Stimulated activated CD8-positive, alpha-beta memory T cell treated with anti-CD3 and anti-CD28 coated beads, Interleukin-12 subunit alpha, Interleukin-12 subunit beta, amount 100 ng/mL, for 1 hour (primary cell): ENCODE measurements around the gene DNAH6.

Experiments
- DNase-seq: peaks from one replicate; pipeline ENCODE4 v3.0.0-alpha.2; 2020; ENCODE audit warnings: low read depth

DNAH6 gene

DNA sequence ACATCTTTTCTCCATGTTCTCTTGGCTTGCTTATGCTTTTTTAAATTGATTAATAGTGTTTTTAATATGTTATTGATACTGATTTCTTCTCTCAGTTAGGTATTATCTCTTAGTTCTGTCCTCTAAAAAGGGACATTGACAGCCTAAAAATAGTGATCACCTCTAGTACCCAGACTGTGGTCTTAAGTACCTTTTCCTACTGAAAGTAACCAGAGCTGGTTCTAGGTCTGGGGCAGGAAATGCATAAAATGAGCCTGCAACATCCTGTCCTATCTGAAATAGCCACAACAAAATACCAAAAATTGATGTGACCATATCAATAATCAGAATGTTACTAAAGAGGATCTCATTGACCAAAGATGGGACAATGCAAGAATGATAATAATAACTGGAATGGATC is 113.3 kb downstream of the DNAH6 start:
- no peak for DNase-seq

DNA sequence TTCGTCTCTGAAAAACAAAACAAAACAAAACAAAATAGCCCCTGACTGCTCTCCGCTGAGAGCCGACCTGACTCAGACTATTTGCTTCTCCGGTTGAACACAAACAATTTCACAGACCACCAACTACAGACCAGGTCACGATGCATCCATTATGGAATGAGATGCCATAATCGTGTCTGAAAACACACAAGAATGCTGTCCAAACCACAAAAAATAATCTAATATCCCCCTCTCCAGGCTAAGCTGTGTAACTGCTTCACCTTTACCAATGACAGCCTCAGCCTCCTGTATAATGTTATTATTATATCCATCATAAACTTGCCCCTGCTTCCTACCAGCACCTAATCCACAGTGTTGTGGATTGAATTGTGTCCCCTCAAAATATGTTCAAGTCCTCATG is 114.7 kb downstream of the DNAH6 start:
- no peak for DNase-seq

DNA sequence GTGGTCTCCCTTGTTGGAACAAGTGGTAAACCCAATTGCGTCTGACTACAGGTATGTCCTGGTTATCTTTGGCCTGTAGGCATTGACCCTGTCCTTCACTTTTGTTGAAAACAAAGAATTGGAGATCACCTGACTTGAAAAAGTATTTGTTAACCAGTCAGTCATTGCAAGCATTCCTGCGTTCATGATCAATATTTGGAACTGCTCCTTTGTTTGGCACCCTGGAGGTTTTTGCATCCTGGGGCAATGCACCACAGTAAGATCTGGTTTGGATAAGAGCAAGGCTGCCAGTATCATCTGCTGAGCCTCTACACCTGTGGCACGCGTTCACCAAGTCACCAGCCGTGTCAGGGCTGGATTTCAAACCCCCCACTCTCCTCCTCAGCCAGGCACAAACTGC is 115.7 kb downstream of the DNAH6 start:
- DNase-seq, result no peak

DNA sequence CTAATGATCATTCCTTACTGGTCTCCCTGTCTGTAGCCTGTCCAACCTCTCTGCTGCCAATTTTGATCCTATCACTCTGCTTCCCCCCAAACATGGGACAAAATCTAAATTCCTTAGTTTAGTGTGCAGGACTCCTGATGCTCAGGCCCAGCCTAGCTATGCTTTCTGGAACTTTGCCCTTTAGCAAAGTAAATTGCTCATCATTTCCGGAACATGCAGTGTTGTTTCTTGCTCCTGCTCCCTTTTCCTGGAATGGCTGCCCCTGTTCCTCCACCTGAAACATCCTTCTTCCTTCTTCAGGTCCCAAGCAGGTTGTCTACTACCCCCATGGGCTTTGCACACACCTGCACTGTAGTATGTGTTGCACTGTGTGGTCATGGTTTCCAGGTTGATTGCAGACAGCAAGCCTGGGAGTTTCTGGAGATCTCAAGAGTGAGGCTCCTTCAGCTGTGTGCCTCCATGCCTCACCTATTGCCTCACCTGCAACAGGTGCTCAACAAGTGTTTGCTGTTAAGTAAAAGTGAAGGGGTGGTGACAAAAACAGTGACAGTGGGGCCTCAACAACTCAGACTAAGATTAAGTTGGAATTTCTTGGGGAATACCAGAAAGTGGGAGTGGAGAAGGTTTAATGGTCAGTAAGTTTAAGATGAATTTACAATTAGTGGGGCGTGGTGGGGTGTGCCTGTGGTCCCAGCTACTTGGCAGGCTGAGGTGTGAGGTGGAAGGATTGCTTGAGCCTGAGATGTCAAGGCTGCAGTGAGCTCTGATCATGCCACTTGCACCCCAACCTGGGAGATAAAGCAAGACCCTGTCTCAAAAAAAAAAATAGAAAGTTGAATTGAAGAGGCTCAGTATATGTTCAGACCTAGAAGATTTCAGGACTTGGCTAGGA is 120.0 kb downstream of the DNAH6 start:
- no peak for DNase-seq

DNA sequence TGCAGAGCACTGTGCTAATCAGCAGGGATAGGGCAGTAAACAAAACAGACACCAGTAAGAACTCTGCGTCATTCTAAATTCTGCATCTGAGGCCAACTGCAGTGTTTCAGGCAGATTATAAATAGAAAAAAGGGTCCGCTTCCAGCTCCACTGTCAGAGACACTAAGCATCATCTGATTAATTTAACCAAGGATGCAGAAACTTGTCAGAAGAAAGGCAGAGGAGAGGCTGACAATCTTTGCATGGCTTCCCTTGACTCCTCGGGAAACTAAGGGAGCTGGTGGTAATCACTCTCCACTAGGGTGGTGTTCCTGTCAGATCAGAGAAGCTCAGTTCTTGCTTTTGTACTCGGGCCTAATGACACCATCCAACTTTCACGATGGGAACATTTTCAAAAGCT is 123.5 kb downstream of the DNAH6 start:
- DNase-seq, result no peak

DNA sequence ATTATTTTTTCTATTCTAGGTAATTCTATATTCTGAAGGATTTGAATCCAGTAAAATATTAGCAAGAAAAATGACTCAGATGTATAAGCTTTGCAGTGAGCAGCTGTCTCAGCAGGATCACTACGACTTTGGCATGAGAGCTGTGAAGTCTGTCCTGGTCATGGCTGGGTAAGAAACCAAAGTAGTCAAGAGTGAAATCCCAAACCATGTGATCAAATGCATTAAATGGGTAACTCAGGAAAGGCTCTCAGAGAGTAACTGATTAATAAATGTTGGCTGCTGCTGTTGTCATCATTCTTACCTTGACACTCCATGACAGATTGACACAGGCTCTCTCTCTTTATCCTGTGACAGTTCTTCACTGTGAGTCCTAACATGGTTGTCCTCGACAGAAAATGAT is 124.1 kb downstream of the DNAH6 start:
- DNase-seq, result no peak

DNA sequence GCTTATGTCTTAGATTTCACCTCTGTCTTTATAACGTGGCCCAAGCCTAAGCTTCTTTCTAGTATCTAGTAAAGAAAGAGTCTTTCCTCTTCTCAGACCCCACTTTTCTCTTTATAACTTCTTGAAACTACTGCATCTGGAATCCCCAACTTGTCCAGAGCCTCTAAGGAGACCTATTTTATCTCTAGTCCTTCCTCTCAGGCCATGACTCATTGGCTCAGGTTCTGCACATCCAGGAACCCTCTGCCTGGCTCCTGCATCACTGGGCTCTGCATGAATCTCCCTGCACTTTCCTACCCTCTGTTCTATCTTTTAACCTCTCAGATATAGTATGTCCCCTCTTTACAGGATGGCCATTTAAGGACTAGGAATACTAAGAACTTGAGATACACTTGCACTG is 124.7 kb downstream of the DNAH6 start:
- no peak for DNase-seq

DNA sequence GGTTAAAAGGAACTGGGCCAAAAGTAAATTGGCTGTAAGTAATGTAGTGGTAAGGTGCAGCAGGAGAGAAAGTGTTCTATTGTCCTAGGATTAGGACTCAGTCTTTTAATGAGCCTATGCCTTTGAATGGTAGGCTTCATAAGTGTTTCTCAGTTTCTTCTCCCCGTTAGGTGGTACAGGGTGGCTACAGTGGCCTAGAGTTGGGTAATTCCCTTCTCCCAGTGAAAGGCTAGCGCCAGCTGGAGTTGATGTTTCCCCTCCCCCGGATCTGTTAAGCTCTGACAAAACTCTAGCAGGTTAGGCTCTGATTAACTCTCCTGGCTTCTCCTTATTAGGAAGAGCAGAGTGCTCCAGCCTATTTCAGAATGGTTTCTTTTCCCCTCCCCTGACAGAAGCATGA is 127.7 kb downstream of the DNAH6 start:
- no peak for DNase-seq

DNA sequence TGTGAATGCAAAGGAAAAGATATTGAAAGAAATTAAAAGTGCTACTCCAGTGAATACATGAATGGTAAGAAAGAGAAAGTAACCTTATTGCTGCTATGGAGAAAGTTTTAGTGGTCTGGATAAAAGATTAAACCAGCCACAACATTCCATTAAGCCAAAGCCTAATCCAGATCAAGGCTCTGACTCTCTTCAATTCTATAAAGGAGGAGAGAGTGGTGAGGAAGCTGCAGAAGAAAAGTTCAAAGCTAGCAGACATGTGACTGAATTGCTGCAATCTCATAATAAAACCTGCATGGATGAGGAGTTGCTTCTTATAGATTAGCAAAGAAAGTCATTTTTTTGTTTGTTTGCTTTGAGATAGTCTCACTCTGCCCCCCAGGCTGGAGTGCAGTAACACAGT is 130.2 kb downstream of the DNAH6 start:
- no peak for DNase-seq

DNA sequence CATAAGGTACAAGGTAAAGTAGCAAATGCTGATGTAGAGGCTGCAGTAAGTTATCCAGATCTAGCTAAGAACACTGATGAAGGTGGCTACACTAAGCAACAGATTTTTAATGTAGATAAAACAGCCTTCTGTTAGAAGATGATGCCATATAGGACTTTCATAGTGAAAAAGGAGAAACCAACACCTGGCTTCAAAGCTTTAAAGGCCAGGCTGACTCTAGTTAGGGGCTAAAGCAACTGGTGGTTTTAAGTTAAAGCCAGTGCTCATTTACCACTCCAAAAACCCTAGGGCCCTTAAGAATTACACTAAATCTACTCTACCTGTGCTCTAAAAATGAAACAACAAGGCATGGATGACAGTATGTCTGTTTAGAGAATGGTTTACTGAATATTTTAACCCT is 131.0 kb downstream of the DNAH6 start:
- no peak for DNase-seq

DNA sequence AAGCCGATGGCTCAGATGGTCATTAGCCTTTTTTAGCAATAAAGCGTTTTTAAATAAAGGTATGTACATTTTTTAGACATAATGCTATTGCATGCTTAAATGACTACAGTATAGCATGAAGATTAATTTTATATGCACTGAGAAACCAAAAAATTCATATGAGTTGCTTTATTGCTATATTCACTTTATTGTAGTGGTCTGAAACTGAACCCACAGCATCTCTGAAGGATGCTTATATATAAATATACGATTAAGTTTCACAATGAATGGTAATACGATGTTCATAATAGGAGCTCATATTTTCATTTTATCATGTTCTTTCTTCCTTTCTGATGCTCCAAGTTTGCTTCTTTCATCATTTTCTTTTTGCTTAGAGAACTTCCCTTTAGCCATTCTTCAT is 132.8 kb downstream of the DNAH6 start:
- DNase-seq, result no peak

DNA sequence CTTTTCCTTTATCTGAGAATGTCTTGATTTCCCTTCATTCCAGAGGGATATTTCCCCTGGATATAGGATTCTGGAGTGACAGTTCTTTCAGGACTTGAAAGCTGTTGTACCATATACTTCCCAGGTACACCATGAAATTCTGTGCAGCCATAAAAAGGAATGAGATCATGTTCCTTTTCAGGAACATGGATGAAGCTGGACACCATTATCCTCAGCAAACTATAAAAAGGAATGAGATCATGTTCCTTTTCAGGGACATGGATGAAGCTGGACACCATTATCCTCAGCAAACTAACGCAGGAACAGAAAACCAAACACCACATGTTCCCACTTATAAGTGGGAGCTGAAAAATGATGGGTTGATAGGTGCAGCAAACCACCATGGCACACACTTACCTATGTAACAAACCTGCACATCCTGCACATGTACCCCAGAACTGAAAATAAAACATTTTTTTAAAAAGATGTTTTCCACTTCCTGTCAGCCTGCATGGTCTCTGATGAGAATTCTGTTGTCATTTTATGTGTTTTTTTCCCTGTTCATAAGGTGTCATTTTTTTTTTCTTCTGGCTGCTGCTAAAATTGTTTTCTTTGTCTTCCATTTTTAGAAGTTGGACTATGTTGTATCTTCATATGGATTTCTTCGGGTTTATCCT is 133.3 kb downstream of the DNAH6 start:
- no peak for DNase-seq

DNA sequence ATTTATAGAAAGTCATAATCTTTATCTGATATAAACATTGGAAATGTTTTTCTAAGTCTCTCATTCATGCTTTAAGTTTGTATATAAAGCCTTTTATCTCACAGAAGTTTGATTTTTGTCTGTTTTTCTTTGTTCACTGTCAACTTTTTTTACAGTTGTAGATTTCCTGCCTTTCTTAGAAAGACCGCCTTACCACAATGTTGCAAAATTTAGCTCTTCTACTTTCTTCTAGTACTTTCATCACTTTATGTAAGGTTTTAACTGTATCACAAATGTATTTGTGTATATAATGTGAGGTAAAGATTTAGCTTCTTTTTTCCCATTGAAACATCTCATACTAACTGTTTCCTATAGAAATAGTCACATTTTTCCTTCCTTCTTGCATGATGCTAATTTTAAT is 136.1 kb downstream of the DNAH6 start:
- no peak for DNase-seq

DNA sequence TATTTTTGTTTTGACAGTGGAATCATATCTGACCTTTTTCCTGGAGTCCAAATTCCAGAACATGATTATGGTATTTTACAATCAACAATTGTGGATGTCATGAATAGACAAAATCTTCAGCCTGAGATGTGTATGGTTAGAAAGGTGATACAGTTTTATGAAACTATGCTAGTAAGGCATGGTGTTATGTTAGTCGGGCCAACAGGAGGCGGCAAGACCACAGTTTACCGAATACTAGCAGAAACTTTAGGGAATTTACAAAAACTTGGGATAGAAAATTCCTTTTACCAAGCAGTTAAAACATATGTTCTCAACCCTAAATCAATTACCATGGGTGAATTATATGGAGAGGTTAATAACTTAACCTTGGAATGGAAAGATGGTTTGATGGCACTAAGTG is 137.0 kb downstream of the DNAH6 start:
- no peak for DNase-seq

DNA sequence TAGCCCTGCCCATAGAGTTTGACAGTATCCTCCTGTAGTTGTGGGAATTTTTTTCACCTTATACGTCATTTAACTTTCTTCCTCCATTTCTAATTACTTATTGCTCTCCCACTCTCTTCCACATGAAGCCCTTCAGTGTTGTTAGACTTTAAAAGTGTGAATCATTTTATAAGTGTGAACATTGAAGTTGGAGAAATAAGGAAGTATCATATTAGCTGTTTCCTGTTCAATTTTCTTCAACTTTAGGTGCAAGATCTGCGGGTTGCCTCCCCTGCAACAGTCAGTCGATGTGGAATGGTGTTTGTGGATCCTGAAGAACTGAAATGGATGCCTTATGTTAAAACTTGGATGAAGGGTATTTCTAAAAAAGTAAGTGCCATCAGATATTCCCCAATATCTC is 138.1 kb downstream of the DNAH6 start:
- DNase-seq, result no peak

DNA sequence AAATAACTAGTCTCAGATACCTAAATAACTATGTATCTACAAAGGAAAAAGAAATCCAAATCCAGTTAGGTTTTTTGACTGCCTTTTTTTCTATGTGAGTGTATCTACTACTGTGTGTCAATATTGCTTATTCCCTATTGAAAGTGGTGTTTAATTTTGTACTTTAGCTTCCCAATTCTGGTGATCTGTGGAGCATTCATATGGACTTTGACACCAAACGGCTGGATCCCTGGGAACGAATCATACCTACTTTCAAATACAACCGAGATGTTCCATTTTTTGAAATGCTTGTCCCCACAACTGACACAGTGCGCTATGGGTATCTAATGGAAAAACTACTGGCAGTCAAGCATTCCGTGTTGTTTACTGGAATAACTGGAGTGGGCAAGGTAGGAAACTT is 152.8 kb downstream of the DNAH6 start:
- no peak for DNase-seq

DNA sequence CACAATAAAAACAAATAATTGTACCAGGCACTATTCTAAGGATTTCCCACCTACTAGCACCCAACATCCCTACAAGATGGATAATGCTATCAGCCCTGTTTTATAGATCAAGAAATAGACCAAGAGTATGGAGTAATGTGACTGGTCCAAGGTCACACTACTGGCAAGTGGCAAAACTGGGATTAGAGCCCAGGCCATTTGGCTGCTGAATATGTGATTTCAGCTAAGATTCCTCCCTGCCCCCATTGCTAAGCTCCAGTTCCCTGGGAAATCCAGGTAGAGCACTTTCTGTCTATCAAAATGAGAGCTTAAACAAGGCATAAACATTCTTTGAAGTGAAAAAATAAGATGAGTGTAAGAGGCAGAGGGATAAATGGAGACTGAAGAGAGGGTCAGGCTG is 157.8 kb downstream of the DNAH6 start:
- no peak for DNase-seq

DNA sequence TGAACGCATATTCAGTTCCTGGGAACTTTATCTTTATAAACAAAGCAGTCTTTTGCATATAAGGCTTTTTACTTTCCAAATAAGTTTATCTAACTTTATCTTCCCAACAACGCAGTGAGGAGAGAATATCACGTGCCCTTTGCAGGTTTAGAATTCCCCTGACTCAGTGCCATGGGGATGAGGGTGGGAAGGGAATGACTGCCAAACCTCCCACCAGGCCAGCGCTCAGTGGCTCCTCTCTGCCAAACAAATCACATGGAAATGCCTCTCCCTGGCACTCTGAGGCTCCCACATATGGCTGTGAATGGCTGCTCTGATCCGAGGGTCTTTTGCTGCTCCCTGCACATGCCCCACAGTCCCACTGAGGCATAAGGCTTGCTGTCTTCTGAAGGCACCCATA is 158.3 kb downstream of the DNAH6 start:
- no peak for DNase-seq

DNA sequence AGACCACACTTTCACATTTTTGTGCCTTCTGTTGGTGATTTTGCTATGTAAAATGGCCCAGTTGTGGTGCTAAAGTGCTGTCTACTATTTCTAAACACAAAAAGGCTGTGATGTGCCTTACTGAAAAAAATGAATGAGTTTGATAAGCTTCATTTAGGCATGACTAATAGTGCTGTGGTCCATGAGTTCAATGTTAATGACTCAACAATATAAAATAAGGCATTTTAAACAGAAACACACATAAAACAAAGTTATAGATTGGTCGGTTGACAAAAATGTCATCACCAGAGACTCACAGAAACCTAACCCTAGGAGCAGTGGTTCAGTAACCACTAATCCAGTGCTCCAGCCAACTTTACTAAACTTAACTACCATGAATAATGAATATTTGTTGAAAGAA is 160.0 kb downstream of the DNAH6 start:
- no peak for DNase-seq

DNA sequence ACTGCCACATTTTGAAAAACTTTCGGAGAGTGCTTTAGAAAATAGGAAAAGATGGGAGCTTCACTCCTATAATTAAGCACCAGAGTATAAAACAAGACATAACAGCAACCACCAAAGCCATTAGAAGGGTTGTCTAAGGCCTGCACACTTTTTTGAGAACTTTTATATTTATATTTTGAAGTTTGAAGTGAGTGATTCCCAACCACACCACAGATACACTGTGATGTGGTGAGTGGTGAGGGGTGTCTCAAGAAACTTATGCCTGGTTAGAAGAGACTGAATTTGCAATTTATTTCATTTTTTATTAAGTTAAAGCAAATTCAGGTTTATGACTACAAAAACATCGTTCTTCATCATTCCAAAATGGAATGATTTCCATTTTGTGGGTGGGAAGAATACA is 161.9 kb downstream of the DNAH6 start:
- DNase-seq, result no peak

DNA sequence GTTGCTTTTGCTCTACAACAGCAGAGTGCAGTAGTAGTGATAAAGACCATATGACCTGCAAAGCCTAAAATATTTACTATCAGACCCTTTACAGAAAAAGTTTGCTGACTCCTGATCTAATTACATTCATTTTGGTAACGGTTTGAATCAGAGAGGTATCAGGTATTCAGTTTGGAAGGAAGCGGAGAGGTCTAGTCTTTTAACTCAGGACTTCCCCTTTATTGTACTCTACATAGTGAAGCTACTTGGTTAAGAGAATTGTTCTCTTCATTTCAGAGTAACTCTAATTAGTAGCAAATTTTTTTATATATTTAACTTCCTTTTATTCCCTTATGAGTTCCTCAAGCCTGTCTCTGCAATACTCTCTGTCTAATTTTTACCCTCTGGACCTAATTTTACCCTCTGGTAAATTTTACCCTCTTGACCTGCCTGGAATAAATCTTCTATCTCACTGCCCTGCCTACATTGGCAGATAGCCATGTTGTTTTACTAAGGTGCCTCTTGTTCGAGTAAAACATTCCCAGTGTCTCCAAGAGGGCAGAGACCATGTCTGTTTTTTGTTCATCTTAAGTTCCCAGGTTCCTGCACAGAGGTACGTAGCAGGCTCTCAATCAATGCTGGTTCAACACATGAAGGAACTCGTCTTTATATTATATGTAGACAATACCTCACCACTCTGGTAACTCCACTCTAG is 170.6 kb downstream of the DNAH6 start:
- DNase-seq, result no peak

DNA sequence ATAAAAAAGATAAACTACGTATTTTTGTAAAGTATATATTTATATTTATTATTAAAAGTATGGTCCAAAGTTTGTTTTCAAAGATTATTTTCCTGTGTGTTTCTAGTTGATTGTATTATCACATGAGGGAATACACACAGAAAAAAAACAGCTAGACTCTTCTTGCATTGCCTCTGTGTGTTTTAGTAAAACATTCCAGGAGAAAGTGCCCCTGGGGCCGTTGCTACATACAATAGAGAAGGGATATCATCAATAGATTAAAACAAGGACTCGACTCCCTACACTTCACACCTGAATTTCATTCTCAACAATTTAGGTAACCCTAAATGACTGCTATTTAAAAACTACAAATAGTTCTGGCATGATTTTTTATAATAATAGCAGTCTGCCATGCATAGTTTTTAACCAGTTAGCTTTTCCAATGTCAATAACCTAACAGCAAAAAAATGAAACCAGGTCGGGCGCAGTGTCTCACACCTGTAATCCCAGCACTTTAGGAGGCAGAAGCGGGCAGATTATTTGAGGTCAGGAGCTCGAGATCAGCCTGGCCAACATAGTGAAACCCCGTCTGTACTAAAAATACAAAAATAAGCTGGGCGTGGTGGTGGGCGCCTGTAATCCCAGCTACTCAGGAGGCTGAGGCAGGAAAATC is 171.3 kb downstream of the DNAH6 start:
- no peak for DNase-seq

DNA sequence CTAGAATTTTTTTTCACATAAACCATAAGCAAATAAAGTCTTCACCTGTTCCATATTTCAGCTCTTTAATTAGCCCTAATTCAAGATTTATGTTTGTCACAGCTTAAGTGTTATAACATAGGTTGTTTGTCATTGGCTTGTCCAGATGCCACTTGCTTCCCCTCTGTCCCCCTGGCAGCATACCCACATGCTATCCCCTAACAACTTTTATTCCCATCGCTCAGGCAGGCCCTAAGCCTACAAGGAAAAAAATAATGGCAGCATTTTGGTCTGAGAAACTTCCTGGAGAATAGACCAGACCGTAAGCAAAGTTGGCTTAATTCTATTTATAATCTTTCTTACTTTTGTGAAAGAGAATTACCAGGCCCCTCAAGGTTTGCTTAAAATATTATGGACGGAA is 173.9 kb downstream of the DNAH6 start:
- no peak for DNase-seq
